ENCODE data around the gene MRPL9.
"Not testable (repeated sequence)": the region's sequence is repeated elsewhere in the genome, so short reads cannot be mapped to it uniquely, and the experiment has no call there.

MRPL9 gene

GRCh38 chr1:151782741-151783140 is 19.4 kb upstream of the MRPL9 start:
- no peak for DNase-seq

DNA sequence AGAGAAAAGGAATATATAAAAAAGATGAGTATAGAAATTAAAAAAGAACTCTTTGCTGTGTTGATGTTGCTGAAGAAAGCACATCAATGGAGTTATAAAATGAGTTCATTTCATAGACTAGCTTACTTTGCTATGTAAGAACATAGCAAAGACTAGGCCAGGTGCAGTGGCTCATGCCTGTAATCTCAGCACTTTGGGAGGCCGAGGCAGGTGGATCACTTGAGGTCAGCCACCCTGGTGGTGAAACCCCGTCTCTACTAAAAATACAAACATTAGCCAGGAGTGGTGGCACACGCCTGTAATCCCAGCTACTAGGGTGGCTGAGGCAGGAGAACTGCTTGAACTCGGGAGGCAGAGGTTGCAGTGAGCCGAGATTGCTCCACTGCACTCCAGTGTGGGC is 18.7 kb upstream of the MRPL9 start:
- DNase-seq: not testable (repeated sequence)

DNA sequence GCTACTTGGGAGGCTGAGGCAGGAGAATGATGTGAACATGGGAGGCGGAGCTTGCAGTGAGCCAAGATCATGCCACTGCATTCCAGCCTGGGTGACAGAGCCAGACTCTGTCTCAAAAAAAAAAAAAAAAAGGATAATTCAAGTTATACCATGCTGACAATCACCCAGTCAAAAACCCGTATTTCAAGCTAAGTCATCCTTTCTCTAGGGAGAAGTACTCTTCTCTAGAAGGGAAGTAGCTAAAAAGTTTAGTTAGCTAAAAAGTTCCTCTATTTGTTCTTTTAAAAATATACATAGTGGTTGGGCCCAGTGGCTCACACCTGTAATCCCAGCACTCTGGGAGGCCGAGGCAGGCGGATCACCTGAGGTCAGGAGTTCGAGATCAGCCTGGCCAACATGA is 17.4 kb upstream of the MRPL9 start:
- DNase-seq: not testable (repeated sequence)

DNA sequence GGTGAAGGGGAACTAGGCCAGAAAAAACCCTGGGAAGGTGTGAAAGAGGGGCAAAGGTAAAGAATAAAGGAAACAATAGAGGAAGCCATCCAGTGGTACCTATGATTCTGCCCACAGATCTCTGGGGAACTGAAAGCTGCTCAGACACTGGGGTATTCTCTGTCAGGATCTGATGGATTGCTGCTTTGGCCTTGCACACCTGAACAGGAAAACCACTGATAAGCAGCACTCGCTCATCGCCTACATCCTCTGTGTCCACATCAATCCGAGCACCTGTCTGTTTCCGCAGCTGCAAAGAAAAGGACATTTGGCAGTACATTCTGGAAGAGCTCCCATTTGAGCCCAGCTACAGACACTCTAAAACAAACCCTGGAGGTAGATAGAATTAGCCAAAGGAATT is 16.6 kb upstream of the MRPL9 start:
- no peak for DNase-seq

GRCh38 chr1:151777317-151777716 is 14.0 kb upstream of the MRPL9 start:
- no peak for DNase-seq

- no peak for DNase-seq
Observed at GRCh38 chr1:151776665-151777062, 13.4 kb upstream of the MRPL9 start.

DNA sequence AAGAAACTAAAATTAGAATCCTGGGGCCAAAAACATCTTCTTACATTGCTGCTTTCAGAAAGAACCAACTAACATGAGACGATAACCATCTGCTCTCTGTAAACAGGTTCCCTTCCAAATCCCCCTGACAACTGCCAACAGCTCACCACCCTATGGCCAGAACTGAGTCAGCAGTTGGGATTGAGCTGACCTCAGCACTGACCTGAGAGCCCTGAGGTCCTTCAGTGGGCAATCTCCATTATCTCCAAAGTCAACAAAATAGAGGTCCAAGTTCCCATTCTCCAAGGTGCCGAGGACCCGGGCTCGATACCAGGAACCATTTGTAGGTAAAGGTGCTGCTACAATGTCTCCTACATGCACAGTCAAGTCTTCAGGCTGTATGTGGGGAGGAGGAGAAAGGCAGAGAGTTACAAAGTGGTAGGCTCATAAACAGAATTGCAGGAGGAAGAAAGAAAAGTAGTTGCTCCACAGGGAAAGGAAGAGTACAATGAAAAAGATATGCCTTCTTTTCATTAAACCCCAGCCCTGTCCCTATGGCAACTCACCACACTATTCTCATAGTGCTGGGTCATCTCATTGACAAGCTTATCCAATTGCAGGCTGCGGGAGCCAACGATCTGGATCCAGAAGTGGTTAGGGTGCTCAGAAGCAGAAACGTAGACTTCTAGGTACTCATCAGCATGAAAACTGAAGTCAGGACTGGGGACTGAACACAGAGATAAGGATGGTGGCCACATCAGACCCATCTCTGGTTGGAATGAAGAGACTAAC is 12.8 kb upstream of the MRPL9 start:
- DNase-seq: no peak

GRCh38 chr1:151774256-151774922 is 11.1 kb upstream of the MRPL9 start:
- no peak for DNase-seq

- no peak for DNase-seq
Observed at GRCh38 chr1:151773702-151774101, 10.4 kb upstream of the MRPL9 start.

GRCh38 chr1:151769270-151769669 is 6.0 kb upstream of the MRPL9 start:
- not testable (repeated sequence) for DNase-seq

GRCh38 chr1:151768351-151769066 is 5.2 kb upstream of the MRPL9 start:
- not testable (repeated sequence) for DNase-seq

GRCh38 chr1:151763990-151764389 is 694 bp upstream of the MRPL9 start:
- DNase-seq: no peak

- no peak for DNase-seq
Observed at GRCh38 chr1:151760597-151761385, 2.5 kb downstream of the MRPL9 start.

DNA sequence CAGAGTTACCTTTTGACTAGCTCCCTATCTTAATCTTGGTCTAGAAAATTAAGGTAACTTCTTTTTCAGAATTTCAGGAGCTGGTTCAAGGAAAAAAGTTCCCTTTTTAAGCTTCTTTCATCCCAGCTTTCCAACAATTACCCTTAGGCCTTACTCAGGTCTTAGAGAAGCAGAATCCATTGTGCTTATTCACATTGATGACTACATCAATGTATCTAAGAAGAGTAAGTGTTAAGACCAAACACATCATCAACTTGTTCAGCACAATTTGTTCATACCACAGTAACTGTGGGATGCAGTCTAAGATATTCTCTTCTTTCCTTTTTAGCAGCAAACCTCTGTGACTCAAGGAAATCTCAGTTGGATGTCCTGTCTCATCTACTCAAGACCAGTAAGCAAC is 4.1 kb downstream of the MRPL9 start:
- DNase-seq: no peak

DNA sequence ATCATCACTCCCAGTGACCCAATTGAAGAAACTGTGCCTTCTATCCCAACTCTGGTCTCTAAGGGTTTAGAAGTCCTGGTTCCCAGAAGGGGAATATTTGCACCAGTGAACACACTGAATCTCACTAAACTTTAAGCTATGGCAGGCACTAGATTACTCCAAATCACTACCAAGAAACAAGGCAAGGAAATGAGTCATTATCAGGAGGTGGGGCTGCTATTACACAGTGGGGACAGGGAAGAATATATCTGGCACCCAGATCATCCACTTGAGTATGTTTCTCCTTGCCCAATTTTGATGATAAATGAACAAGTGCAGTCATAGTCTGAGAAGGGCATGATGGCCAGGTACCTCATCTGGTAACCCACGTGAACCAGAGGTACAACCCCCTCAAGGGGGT is 7.0 kb downstream of the MRPL9 start:
- DNase-seq: no peak

DNA sequence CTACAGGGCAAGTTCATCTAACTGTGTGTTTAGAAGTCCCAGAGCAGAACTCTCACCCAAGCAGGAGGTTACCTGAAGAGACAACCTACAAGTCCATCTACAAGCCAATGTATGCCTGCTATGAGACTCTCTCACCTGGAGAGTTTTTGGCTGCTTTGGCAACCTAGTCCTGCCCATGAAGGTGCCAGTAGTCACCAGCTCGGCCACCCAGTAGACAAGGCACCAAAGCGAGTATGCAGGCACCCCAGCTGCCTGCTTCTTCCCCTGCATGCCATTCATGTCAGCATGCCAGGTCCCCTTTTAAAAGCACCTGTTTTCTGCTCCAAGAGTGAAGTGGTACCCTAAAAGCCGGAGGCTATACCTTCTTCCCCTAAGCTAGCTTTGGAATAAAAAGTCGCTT is 21.8 kb downstream of the MRPL9 start:
- no peak for DNase-seq

DNA sequence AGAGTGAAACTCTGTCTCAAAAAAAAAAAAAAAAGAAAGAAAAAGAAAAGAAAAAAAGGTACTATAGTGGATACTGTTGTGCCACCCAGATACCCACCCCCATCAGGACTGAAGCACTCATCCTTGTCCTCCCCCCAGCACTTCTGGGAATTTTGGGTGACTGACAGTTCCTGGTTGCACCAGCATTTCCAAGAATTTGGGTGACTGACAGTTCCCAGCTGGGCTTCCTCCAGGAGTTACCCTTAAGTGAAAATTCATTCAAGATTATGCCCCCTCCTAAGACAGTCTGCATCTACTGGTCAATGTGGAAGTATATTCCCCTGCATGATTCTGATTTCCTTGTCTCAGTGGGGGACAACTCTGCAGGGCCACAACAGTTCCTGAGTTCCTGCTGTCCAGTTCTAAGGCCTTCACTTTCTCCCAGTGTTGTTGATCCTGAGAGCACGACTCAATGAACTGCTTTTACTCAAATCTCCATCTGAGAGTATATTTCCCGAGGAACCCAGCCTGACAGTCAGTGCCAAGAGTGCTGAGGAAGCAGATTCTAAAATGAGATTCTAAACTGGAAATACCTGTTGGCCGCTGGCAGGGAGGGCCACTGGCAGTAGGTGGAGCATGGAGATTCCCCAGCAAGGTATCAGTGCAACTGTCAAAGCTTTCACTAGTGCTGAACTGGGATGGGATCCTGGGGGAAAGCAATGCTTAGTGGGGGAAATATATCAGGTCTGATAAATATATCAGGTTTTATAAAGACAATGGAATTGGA is 23.5 kb downstream of the MRPL9 start:
- DNase-seq: no peak

GRCh38 chr1:151737479-151737878 is 25.8 kb downstream of the MRPL9 start:
- no peak for DNase-seq

GRCh38 chr1:151737026-151737425 is 26.3 kb downstream of the MRPL9 start:
- no peak for DNase-seq

GRCh38 chr1:151733995-151734394 is 29.3 kb downstream of the MRPL9 start:
- DNase-seq: not testable (repeated sequence)

GRCh38 chr1:151733126-151733525 is 30.2 kb downstream of the MRPL9 start:
- DNase-seq: no peak

DNA sequence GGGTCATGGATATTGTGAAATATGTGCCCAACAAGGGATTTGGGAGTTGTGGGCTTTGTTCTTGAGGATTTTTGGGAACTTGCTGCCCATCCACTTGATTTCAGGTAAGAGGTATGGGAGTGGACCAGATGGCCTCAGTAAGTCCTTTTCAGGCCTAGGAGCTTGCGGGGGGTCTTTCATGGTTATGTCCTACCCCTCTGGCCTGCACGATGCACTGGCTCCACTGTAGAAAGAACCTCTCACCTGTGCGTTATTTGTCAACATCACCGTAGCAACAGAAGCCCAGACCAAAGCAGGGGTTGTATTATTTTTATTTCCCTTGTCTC is 33.4 kb downstream of the MRPL9 start:
- DNase-seq: no peak
